DND-41 (cell line): ENCODE measurements around the gene HSPA1L.

ENCODE experiments used
- EZH2 ChIP-seq: IDR thresholded peaks from 3 replicates; pipeline ENCODE4 v1.6.1; 2012; ENCODE audit warnings: borderline replicate concordance, low read depth, mild to moderate bottlenecking, moderate library complexity, low read length, inconsistent platforms; ENCODE audit not compliant: severe bottlenecking
- TF ChIP-seq, protein P1 (sequence below): IDR thresholded peaks from 2 replicates; pipeline ENCODE4 v1.5.1; 2012; ENCODE audit warnings: borderline replicate concordance, low read length, moderate library complexity, mild to moderate bottlenecking; ENCODE audit not compliant: poor library complexity, severe bottlenecking; ENCODE audit errors: extremely low read depth

DNA sequence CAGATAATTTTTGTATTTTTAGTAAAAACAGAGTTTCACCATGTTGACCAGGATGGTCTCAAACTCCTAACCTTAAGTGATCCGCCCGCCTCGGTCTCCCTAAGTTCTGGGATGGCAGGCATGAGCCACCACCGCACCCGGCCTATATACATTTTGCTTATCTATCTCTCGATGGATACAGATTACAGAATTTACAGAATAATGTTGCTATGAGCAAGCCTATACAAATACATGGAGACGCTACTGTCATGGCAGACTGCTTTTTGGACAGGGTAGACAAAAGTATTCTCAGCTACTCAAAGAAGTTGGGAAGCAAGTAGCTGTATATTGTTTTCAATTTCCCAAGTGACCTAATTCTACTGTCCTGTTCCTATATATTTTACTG, 1.6 kb downstream of the HSPA1L start:
- TF ChIP-seq, protein P1, sequence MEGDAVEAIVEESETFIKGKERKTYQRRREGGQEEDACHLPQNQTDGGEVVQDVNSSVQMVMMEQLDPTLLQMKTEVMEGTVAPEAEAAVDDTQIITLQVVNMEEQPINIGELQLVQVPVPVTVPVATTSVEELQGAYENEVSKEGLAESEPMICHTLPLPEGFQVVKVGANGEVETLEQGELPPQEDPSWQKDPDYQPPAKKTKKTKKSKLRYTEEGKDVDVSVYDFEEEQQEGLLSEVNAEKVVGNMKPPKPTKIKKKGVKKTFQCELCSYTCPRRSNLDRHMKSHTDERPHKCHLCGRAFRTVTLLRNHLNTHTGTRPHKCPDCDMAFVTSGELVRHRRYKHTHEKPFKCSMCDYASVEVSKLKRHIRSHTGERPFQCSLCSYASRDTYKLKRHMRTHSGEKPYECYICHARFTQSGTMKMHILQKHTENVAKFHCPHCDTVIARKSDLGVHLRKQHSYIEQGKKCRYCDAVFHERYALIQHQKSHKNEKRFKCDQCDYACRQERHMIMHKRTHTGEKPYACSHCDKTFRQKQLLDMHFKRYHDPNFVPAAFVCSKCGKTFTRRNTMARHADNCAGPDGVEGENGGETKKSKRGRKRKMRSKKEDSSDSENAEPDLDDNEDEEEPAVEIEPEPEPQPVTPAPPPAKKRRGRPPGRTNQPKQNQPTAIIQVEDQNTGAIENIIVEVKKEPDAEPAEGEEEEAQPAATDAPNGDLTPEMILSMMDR = no peak
- no peak for TF ChIP-seq EZH2
